CD4-positive, alpha-beta T cell treated with Interleukin-17A for 4 hours (primary cell): ENCODE results near the gene ZBP1.

Source experiments
- DNase-seq: peaks from one replicate; pipeline ENCODE4 v3.0.0-alpha.2; 2020; ENCODE audit warnings: mixed read lengths

Gene ZBP1

DNA sequence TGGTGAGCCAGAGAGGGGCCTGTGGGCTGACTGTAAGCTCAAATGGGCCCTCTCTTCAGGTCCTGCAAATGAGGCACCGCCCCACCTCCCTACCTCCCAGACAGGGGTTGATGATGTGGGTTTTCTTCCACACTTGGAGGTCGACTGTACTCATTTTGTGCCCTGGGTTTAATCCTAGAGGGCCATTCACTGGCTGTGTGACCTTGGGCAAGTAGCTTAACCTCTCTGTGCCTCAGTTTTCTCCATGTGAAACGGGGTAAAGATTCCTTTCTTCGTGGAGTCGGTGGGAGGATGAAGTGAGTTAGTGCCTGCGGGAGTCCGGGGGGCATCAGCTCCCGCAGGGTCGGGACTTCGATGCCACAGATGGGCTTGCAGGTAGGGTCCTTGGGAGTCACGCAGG lies 23.9 kb downstream of the ZBP1 start:
- DNase-seq: no peak

DNA sequence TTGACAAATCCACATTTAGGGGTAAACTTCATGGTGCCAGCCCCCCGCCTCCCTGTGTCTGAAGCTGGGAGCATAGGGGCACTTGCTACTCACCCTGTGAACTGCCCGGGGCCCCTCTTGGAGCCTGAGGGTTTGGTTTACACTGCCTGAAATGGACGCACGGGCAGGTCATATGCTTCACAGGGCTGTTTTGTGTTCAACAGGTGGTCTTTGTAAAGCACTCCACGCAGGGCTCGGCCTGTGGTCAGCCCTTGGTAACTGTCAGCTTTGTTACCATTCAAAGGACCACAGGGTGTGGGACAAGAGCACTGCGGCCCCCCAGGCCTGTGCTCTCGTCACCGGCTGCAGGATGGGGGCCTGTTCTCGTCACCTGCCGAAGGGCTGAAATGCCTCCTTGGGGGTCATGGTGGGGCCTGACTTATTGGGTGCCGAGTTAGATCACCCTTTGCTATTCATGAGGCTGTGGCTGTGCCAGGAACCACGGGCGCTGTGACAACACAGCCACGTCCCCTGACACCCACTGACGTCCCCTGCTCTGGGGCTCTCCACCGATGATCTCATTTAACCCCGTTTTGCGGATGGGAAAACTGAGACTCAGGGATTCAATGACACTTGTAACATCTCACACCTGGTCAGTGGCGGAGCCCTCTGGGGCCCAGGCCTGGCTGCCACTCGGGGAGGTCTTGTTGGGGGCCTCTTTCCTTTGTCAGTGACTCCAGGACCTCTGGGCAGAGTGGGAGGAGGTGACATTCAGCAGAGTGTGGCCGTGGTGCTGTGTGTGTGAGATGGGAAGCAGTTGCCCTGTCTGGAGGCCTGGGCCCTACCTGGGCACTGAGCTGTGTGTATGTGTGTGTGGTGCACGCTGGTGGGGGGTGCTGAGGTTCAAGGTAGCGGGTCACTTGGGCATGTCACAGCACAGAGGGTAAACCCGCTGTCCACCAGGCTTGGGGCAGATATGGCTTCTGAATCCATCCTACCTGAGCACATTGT lies 24.9 kb downstream of the ZBP1 start:
- DNase-seq: no peak

DNA sequence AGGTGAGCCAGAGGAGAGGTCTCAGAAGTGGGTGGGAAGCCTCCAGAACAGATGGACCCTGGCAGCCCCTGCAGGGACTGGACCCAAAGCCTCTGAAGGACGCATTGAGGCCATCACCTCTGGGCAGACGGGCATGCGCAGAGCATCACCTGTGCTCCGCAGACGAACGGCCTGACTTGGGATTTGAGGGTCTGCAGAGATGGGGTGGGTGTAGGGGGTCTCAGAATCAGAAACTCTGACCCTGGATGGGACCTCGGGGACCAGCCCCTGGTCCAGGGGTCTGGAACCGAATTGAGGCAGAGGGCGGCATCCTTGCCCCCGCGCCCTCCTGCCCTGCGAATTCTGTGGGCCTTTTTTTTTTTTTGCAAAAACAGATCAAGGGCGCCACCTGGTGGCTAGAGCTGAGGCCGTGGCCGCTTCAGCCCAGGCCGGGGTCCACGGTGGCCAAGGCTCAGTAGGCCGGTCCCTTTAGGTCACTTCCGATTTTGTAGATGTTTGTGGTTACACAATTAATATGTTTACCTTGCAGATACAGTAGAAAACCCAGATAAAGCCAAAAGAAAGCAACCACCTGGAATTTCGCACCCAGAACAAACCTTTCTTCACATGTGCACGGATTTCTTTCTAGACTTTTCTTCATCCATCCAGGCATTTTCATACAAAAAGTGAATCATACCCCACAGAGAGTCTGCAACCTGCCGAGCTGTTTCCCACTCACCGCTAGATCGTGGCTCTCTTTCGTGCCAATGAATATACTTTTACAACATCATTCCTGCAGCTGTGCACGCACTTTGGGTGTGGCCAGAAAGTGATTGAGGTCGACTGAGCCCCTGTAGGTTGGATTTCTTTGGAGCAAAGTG lies 25.9 kb downstream of the ZBP1 start:
- DNase-seq: peak; percentile 75

DNA sequence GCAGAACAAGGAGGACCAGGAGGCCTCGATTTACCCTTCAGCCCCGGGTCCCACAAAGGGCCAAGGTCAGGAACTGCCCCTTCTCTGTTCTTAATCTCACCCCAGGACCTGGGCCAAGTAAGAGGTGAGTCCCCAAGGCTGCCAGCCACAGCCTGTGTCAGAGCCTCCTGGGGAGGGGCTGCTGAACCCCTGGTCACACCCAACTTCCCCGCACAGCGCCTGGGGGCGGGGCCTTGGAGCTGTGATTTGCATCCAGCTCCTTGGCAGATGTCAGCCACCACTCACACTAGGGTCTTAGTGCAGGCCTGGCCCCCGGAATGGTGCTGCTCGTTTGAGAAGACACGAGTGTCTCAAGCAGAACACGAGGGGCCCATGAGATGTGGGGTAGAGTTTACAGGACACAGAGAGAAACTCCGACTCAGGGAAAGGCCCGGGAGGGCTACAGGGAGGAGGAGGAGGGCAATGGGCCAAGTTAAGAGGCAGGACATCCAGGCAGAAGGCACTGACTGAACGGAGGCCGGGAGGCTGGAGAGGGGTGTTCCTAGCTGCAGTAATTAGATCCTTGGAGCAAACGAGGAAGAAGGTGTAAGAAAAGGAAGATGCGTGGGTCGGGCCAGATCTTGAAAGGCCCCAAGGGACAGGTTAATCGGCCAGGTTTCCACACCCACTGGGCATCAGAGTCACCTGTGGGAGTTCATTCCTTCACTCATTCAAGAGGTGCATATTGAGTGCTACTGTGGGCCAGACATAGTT lies 26.9 kb downstream of the ZBP1 start:
- DNase-seq: no peak

DNA sequence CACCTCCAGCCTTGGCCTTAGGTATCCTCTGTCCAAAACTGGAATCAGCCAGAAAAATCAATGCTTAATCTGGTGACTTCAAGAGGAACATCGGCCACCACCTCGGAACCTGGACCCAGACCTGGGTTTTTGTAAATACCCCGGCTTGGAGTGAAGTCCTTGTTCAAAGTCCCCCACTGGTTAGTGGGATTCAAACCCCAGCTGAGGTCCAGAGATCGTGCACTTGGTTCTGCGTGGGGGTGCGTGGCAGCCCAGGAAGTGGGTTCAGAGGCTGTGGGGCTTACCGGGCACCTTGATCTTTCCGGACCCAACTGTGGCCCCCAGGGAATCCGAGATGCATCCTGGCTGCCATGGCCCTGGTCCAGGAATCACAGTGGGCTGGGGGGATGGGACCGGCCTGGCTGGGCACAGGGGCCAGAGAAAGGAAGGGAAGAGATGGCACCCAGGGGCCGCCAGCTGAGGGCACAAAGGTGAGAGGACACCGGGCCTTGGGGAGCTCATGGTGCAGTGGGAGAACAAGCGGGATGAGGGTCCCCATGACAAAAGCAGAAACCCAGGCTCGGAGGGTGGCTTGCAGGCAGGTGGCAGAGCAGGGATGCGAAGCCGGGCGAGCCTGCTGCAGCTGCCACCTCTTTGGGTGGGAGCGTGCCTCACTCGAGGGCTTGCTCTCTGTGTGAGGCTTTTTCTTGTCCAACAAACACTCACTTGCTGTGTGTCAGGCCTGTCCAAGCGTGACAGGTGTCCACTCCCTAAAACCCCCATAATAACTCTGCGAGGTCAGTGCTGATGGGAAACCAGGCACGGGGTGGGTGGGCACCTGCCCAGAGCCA lies 27.7 kb downstream of the ZBP1 start:
- DNase-seq: no peak

DNA sequence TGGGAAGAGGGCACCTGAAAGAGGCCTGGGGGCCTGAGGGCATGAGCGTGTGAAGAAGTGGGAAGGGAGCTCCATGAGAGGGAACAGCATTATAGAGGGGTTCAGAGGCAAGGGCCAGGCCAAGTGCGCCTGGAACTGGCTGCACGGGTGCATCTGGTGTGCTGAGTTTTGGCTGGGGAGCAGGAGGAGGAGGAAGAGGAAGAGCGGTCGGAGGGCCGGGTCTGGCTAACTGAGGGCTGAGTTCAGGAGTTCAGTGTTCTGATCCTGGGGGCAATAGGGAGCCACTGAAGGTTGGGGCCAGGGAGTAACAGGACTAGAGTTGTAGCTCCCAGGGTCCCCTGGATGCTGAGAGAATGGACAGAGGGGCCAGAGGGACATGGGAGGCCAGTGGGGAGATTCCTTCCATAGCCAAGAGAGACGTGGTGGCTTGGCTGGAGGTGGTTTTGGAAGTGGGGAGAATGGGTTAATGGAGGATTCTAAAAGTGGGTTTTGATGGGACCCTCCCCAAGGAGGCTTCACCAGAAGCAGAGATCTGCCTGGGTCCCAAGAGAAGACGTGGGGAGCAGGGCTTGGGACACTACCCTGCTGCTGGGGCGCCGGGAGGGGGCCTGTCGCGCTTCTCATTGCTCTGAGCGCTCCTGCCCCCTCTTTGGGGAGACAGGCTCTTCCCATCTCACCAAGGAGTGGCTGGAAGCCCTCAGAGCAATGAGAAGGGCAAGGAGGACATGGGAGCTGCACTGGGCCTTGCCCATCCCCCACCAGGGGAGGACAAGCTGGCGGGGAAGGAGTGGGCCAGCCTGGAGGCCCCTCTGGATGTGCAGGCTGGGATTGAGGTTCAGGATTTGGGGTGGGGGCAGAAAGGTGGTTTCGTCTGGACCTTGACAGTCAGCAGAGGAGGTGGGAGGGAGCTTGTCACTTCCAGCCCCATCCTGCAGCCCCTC lies 28.7 kb downstream of the ZBP1 start:
- no peak for DNase-seq

DNA sequence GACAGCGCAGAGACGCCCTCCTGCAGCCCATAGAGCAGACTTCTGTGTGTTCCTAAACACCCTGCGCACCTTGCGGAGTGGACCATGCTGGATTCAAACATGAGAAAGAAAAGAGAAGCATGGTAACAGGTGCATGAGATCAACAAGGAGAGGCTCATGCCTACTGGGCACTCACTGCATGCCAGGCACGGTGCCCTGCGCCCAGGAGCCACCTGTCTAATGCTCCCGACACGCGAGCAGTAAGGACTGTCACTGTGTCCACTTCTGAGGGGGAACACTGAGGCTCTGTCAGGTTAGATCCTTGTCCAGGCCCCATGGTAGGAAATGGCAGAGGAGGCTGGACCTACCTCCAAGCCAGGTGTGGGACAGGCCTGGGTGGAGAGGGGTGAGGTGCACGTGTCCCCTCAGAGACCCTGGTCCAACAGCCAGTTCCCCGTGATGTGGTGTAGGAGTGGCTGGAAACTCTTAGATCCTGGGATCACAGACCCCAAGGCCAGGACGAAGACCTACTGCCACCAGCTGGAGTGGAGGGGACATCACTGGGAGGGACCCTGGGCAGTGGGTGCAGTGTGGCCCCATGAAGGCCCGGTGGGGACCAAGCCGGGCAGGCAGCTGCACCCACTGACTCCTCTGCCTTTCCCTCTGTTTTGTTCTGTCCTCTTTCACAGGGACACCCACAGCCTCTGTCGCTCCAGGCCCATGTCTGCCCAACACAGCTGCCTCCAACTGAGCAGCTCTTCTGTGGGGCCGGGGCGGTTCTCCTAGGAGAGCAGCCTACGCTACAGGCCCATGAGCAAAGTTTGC lies 29.5 kb downstream of the ZBP1 start:
- DNase-seq: no peak

DNA sequence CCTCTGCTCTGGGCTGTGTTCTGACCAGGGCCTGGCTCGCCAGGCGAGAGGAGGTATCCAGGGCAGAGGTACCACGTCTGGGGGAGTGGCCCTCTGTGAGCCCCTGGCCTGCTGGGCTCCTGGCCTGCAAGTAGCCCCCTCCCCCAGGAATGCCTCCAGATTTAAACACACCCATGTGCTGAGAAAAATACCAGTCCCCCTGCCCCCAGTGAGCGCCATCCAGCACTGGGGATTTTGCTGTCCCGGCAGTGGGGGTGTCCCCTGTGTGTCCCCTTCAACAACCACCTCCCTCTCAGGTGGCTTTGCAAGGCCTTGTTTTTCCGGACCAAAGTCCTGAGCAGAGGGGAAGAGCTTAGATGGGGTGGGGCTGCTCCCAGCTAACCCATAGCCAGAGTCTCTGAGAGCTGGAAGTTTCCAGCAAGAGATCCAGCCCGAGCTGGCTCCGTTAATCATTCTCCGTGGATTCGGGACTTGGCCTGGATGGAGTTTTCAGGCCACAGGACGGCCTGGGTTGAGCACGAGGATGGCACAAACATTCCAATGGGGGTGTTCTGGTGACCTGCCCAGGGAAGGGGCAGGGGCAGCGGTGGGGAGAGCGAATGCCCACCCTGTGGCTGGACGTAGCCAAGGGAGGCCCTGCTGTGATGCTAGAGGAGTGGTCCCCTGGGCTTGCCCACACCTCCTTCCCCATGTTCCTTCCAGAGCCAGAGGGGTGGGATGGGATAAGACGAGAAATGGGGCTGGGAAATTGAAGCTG lies 30.3 kb downstream of the ZBP1 start:
- DNase-seq: no peak

DNA sequence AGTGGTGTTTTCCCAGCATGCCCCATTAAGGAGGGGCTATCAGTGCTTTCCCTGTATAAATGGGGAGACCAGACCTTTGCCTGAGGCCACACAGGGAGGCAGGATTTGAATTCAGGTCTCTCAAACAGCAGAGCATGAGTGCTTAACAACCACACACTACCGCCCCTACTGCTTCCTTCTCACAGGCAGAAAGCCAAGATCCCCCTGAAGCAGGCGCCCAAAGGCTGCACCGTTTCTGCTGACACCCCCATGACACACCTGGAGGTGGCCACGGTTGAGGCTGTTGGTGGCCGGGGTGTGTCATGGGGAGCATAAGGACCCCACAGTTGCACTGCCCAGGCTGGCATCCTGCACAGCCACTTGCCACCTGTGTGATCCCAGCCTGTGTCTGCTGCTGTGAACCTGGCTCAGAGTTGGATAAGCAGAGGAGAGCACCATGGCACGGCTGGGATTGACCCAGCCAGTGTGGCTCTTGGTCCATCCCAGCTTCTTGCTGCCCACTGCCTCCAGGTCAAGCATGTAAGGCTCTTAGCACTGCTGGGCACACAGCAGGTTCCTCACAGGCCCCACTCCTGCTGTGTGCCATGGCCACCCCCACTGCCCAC lies 31.0 kb downstream of the ZBP1 start:
- DNase-seq: no peak

DNA sequence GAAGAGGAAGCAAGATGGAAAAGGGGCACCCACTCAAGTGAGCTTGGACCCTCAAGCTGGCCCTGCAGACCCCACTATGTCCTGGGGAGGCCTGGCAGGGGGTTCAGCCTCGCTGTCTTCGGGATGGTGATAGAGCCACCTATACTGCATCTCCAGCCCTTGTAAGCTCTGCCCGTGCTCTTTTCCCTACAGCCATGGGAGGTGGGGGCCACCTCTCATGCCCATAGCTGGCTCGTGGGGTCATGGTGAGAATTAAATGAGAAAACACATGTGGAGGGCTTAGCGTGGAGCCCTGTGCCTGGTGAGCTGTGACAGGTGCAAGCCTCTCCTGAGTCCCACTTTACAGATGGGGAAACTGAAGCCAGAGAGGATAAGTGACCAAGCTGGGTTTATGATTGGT lies 31.6 kb downstream of the ZBP1 start:
- DNase-seq: no peak

DNA sequence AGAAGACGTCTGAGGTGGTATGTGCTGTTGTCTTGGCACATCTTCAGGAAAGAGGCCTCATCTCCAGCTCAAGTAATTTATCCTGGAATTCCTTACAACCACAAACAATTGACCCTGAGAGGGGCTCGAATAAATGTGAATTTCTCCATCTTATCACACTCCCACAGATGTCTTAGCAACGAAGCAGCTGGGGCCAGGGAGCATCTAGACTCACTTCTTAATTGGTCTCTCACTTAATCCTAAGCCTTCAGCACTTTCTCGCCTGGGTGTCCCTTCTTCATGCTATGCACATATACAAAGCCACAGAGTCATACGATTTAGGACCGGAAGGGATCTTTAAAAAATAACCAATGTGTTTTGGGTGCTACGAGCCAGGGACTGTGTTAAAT lies 32.2 kb downstream of the ZBP1 start:
- no peak for DNase-seq

DNA sequence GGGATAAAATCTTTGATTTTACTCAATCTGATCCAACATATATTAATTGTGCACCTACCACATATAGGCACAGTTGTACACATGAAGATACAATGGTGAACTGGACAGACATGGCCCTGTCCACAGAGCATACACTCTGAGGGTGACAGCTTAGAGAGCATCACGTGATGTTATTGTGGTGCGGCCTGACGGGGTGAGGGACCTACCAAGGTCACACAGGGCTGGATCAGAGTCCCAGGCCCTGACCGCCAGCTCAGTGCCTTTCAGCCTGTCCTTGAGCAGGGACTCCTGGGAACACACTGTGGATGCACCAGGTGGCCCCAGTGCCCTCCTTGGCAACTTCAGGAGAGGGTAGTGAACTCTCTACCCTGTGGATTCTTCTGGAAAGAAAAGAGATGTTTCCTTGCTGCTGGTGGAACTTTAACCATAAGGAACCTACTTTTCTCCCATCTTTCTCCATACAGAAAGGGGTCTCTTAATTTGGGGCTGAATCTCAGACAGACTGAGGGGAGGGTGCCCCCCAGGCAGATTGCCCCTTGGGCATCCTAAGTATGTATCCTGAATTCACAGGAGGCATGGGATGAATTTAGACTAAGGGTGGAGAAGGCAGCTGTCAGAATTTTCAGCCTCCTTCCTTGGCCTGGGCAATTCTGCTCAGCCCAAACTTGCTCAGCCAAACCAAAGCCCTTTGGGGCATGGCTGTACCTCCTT lies 32.8 kb downstream of the ZBP1 start:
- no peak for DNase-seq

DNA sequence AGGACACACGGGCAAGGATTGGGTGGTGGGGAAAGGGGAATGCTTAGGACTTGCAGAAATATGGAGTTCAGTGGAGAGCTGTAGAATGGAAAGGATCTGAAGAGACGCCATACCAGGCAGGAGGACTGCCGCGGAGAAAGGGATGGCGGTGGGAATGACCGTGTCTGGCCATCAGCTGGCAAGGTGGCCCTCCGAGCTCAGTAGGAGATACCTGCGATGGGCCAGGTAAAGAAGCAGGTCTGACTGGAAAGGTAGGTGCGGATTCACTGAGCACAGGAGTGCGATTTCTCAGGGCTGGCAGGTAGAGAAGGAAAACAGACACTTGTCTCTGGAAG lies 33.3 kb downstream of the ZBP1 start:
- DNase-seq: no peak

DNA sequence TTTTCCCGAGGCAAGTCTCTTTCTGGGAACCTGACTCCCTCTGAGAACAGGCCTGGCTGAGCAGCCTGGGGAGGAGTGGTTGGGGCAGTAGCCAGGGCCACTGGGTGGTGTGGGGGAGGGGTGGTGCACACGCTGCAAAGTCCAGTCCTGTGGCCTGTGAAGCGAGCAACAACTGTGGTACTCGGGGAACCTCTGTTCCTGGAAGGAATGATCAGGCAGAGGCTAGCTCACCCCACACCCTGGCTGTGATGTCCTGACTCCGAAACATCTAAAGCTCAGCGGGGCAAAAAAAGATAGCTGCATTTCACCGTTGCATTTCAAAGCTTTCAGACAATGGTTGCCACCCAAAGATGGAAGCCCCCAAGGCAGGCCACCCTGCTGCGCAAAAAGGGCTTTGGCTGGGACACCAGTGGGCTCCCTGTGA lies 33.8 kb downstream of the ZBP1 start:
- DNase-seq: no peak

DNA sequence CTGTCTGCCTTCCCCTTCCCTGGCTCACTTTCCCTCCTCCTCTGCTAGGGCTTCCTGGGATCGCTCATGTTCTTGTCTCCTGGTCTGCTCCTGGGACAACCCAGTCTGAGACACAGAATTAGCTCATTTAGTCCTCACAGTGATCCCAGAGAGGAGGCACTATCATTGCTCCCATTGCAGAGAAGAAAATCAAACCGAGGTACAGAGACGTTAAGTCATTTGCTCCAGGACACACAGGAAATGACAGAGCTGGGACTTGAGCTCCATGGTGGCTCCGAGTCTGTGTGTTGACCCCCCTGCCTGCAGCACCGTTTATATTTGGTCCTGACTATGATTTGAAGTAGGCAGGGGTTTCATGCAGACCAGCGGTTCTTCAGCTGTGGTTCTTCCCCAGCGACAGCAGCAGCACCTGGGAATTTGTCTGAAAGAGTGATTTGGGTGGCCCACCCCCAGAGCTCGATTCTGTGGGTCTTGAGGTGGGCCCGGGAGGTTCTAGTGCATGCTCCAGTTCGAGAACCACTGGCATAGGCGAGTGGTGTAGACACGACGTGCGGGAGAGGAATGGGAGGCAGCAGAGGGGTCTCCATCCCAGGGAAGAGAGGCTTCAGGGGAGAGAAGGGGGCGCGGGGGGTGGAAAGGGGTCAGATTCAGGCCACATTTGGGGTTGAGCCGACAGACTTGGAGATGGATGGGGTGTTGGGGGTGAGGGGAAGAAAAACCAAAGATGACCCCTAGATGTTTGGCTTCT lies 34.6 kb downstream of the ZBP1 start:
- no peak for DNase-seq

DNA sequence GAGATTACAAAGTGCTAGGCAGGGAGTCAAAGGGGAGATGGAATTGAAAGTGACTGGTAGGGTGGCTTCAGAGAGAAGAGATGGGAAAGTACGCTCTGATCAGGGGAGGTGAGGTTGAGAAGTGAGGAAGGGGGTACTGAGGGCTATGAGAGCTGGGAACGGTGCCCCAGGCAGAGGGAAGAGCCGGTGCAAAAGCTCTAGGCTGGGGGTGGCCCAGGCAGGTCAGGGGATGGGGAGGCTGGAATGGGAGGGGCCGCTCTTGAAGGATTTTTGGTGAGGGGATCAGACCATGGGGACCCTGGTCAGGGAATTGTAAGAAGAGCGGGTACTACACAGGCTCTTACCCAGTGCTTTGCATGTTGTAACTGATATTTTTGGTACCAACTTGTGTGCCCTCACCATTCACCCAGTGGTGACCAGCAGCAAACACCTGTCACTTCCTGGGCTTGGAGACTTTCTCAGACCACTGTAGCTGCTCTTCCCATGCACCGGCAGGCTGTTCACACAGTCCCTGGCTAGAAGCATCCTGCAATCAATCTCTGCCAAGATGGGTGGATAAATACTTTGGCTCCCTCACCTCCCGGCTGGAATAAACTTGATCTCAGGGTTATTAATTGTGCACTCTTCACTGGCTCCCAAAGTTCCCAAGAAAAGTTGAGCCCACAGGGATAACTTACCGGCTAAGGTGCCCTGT lies 35.3 kb downstream of the ZBP1 start:
- DNase-seq: no peak
